Activated CD8-positive, alpha-beta memory T cell treated with anti-CD3 and anti-CD28 coated beads for 4 hours (primary cell): ENCODE results near the gene TUBGCP2.

Experiments
- DNase-seq, 2 donors: peaks; one replicate each; pipeline ENCODE4 v3.0.0-alpha.2; 2020; ENCODE audit warnings: low read depth in 2 of 2

The TUBGCP2 gene

GRCh38 chr10:133306097-133306476 is 2.6 kb downstream of the TUBGCP2 start:
- DNase-seq = no peak

- no peak for DNase-seq
These were observed 5.5 kb downstream of the TUBGCP2 start for GRCh38 chr10:133303206-133303605.

GRCh38 chr10:133302230-133302629 is 6.4 kb downstream of the TUBGCP2 start:
- no peak for DNase-seq

- no peak for DNase-seq
These were observed 8.9 kb downstream of the TUBGCP2 start for GRCh38 chr10:133299738-133300137.

- DNase-seq = no peak
These were observed 9.4 kb downstream of the TUBGCP2 start for GRCh38 chr10:133299224-133299623.

GRCh38 chr10:133298466-133298865 is 10.2 kb downstream of the TUBGCP2 start:
- DNase-seq = no peak

- no peak for DNase-seq
These were observed 11.2 kb downstream of the TUBGCP2 start for GRCh38 chr10:133297504-133297903.

GRCh38 chr10:133295426-133296320 is 13.0 kb downstream of the TUBGCP2 start:
- no peak for DNase-seq

GRCh38 chr10:133294189-133294588 is 14.5 kb downstream of the TUBGCP2 start:
- DNase-seq = no peak

- no peak for DNase-seq
These were observed 14.9 kb downstream of the TUBGCP2 start for GRCh38 chr10:133293810-133294119.

GRCh38 chr10:133292919-133293809 is 15.5 kb downstream of the TUBGCP2 start:
- no peak for DNase-seq

- DNase-seq = no peak
These were observed 18.9 kb downstream of the TUBGCP2 start for GRCh38 chr10:133289761-133290160.

- DNase-seq = no peak
These were observed 20.7 kb downstream of the TUBGCP2 start for GRCh38 chr10:133287832-133288500.

- DNase-seq = no peak
These were observed 22.3 kb downstream of the TUBGCP2 start for GRCh38 chr10:133286366-133286765.

GRCh38 chr10:133285217-133285616 is 23.5 kb downstream of the TUBGCP2 start:
- no peak for DNase-seq

GRCh38 chr10:133283931-133284330 is 24.7 kb downstream of the TUBGCP2 start:
- no peak for DNase-seq

GRCh38 chr10:133282846-133283390 is 25.8 kb downstream of the TUBGCP2 start:
- DNase-seq = no peak

- DNase-seq = no peak
These were observed 26.9 kb downstream of the TUBGCP2 start for GRCh38 chr10:133281628-133282372.

- DNase-seq = no peak
These were observed 27.6 kb downstream of the TUBGCP2 start for GRCh38 chr10:133281084-133281483.

GRCh38 chr10:133280391-133281059 is 28.1 kb downstream of the TUBGCP2 start:
- no peak for DNase-seq
